GM12878 (cell line): ENCODE measurements around the gene SDCCAG8.

ENCODE experiments used
- ATF3 ChIP-seq: IDR thresholded peaks from 2 replicates; pipeline ENCODE4 v1.6.1; 2011; ENCODE audit warnings: low read depth, mild to moderate bottlenecking, low read length, moderate library complexity, borderline replicate concordance; ENCODE audit errors: extremely low read depth
- CBX5 ChIP-seq: sonication (generic); IDR thresholded peaks from 2 replicates; pipeline ENCODE4 v1.6.1; 2016; ENCODE audit warnings: low read depth, moderate library complexity, mild to moderate bottlenecking, inconsistent platforms
- SP1 ChIP-seq: IDR thresholded peaks from one replicate; pipeline ENCODE4 v1.6.1; 2011; ENCODE audit warnings: low read depth, low read length

- TF ChIP-seq CBX5: no peak
- TF ChIP-seq ATF3: no peak
- no peak for TF ChIP-seq SP1
These were observed 1.3 kb downstream of the SDCCAG8 start for GRCh38 chr1:243257189-243257588.
